ENCODE data around the gene ADCY4.

The ADCY4 gene

DNA sequence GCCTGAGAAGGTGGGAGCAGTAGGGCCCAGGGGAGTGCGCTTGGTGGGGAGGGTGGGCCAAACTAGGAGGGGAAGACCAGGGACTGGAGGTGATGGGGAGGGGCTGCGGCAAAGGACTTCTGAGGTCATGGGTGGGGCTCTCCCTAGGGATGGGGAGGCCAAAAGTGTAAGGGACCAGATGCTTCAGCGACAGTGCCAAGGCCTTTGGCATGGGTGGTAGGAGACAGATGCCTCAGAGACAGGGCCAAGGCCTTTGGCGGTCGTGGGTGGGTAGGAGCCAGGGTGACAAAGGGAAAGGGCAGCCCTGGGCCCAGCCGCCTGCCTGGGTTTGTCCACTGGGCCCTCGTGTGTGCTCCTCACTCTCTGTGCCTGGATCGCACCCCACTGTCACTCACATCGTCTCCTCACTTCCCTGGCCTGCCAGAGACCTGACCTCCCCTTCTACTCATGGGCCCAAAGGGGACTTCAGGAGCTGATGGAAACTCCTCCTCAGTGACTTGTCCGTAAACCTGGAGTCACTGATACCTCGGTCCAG is 50.3 kb downstream of the ADCY4 start:
- H3K4me3 ChIP-seq (ENCODE audit: low read length) = no peak overlapping the region
- no peak for DNase-seq (ENCODE audit: low read depth)
- TF ChIP-seq CTCF (conservative IDR thresholded peaks at IDR 0.05; ENCODE audit: low read depth, low read length) = no peak

GRCh38 chr14:24283796-24284460 is 50.9 kb downstream of the ADCY4 start:
- no peak for DNase-seq (ENCODE audit: low read depth)
- H3K4me3 ChIP-seq (ENCODE audit: low read length) = no peak overlapping the region
- no peak for TF ChIP-seq CTCF (conservative IDR thresholded peaks at IDR 0.05; ENCODE audit: low read depth, low read length)

GRCh38 chr14:24282736-24283135 is 52.1 kb downstream of the ADCY4 start:
- DNase-seq (ENCODE audit: low read depth) = no peak
- TF ChIP-seq CTCF (conservative IDR thresholded peaks at IDR 0.05; ENCODE audit: low read depth, low read length) = no peak
- H3K4me3 ChIP-seq (ENCODE audit: low read length) = no peak overlapping the region

GRCh38 chr14:24281636-24282035 is 53.2 kb downstream of the ADCY4 start:
- H3K4me3 ChIP-seq (ENCODE audit: low read length) = no peak overlapping the region
- no peak for TF ChIP-seq CTCF (conservative IDR thresholded peaks at IDR 0.05; ENCODE audit: low read depth, low read length)
- no peak for DNase-seq (ENCODE audit: low read depth)

GRCh38 chr14:24280797-24281460 is 53.9 kb downstream of the ADCY4 start:
- no peak for TF ChIP-seq CTCF (conservative IDR thresholded peaks at IDR 0.05; ENCODE audit: low read depth, low read length)
- DNase-seq (ENCODE audit: low read depth) = no peak

DNA sequence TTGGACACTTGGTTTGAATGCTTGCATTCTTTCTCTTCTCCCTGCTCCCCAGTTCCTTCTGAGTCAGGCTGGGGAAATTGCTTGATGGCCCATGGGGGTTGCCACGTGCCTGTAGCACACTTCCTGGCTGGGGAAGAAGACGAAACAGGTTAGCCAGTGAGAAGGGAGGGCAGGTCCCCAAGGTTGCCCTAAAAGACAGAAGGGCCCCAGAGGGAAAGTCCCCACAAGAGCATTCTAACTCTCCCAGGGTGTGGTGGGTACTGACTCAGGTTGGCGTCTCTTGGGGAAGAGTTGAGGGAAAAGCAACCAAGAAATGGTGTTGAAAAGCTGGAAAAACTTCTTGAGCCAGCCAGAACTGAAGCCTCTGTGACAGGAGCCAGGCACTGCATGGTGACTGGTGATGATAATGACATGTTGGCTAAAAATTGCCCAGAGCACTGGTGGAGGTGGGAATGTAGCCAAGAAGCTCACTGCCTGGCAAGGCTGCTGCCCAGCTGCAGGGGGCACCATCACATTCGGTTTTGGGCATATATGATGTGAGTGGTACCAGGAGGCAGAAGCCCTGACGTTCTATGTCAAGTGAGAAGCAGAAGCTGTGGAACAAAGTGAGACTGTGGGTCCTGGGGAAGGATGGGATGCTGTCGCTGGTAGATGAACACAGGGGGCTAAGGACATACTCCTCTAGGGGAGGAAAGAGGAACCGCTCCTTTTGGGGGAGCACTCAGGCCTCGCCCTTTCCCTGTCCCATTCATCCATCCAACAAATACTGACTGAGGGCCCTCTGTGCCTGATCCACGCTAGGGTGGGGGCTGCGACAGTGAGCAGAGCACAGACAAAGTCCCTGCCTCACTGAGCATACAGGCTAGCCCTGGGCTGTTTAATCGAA is 55.3 kb downstream of the ADCY4 start:
- peak; percentile 49 for TF ChIP-seq CTCF (conservative IDR thresholded peaks at IDR 0.05; ENCODE audit: low read depth, low read length)
- no peak for DNase-seq (ENCODE audit: low read depth)
- no peak overlapping the region for H3K4me3 ChIP-seq (ENCODE audit: low read length)

More at GRCh38 chr14:24280797-24281460, 53.9 kb downstream of the ADCY4 start:
- no peak overlapping the region for H3K4me3 ChIP-seq (ENCODE audit: low read length)
